Left renal cortex interstitium (tissue), 4 donors: ENCODE data around the gene TBPL1. TPM values are rescaled to one million over a fixed set of nuclear protein-coding genes. Genes with fewer than 3 reads are reported as not detected.
A peak's percentile ranks its signal among the peaks of the same experiment; 100 is the strongest.
"Not testable (repeated sequence)": the region's sequence is repeated elsewhere in the genome, so short reads cannot be mapped to it uniquely, and the experiment has no call there.

Source experiments
- DNase-seq, 4 donors: peaks; one replicate each; pipeline ENCODE4 v3.0.0-alpha.2; 2013; ENCODE audit warnings: low read depth in 4 of 4, low spot score in 2 of 4, missing footprints in 1 of 4
- polyA plus RNA-seq, 4 donors: library from polyadenylated mRNA; unstranded; fragments of 120-200 nt; gene quantifications; one replicate each; pipeline ENCODE4 v1.2.1, GENCODE V29; 2013; ENCODE audit not compliant: insufficient read length in 4 of 4

TBPL1 gene
- 10 to 100 TPM; 43.5 to 56.4 (median 48.4) TPM for polyA plus RNA-seq

- DNase-seq, result peak; percentile 86 to 95 (median 90)
Observed at GRCh38 chr6:133952815-133953633, at the start of gene TBPL1. Gene TBPL1, plus strand, starts transcription at chr6:133953224. Its CDS starts 26,902 bp downstream, at chr6:133980126.

GRCh38 chr6:133903855-133904254, 49.2 kb upstream of the TBPL1 start:
- DNase-seq, result no peak

- no peak for DNase-seq
Observed at GRCh38 chr6:133906050-133906449, 47.0 kb upstream of the TBPL1 start.

GRCh38 chr6:133916650-133917151, 36.3 kb upstream of the TBPL1 start:
- peak; percentile 72 to 90 (median 78) for DNase-seq

- DNase-seq, result no peak
Observed at GRCh38 chr6:133917781-133918180, 35.2 kb upstream of the TBPL1 start.

GRCh38 chr6:133918208-133918930, 34.7 kb upstream of the TBPL1 start:
- no peak for DNase-seq

- DNase-seq, result no peak
Observed at GRCh38 chr6:133919362-133919761, 33.7 kb upstream of the TBPL1 start.

- peak in 1 of 4 donors; percentile 76 for DNase-seq
Observed at GRCh38 chr6:133921249-133921859, 31.7 kb upstream of the TBPL1 start.

- peak in 3 of 4 donors; percentile 55 to 78 (median 56) for DNase-seq
Observed at GRCh38 chr6:133923938-133924593, 29.0 kb upstream of the TBPL1 start.

GRCh38 chr6:133931221-133931620, 21.8 kb upstream of the TBPL1 start:
- DNase-seq, result not testable (repeated sequence)

GRCh38 chr6:133936352-133936751, 16.7 kb upstream of the TBPL1 start:
- not testable (repeated sequence) for DNase-seq

GRCh38 chr6:133937909-133938308, 15.1 kb upstream of the TBPL1 start:
- no peak for DNase-seq

- no peak for DNase-seq
Observed at GRCh38 chr6:133938533-133938932, 14.5 kb upstream of the TBPL1 start.

GRCh38 chr6:133939778-133940667, 13.0 kb upstream of the TBPL1 start:
- no peak for DNase-seq

GRCh38 chr6:133945158-133945557, 7.9 kb upstream of the TBPL1 start:
- no peak for DNase-seq

GRCh38 chr6:133947302-133947900, 5.6 kb upstream of the TBPL1 start:
- no peak for DNase-seq

GRCh38 chr6:133948472-133948871, 4.6 kb upstream of the TBPL1 start:
- DNase-seq, result no peak

- DNase-seq, result no peak
Observed at GRCh38 chr6:133951227-133951626, 1.8 kb upstream of the TBPL1 start.
